NCI-H128 (cell line): ENCODE measurements around the gene NDST1.

Experiments
- DNase-seq: peaks from one replicate; lab custom pipeline; 2025; ENCODE audit not compliant: unreplicated experiment; lab: John Stamatoyannopoulos, UW

Gene NDST1

DNA sequence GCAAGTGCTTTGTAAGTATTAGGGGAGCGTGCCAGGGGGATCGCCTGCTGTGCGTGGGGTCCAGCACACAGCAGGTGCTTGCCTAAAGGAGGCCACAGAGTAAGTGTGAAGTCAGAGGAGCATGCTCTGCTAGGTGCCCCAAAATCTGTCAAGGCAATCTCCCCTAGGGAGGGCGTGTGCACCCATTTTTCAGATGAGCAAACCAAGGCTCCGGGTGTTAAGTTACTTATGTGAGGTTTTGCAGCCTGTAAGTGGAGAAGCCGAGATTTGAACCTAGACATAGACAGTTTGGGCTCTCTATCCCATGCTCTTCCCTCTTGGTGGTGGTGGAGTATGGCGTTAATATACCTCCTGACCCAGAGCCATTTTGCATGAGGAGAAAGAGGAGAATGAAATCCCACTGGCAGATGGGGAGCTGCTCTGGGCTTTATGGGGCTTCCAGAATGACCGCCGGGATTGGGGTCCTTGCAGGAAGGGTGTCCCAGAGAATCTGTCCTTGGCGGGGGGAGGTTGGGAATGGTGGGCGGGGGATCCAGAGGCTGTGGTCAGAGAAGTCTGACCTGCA is 14.1 kb downstream of the NDST1 start:
- DNase-seq = no peak

DNA sequence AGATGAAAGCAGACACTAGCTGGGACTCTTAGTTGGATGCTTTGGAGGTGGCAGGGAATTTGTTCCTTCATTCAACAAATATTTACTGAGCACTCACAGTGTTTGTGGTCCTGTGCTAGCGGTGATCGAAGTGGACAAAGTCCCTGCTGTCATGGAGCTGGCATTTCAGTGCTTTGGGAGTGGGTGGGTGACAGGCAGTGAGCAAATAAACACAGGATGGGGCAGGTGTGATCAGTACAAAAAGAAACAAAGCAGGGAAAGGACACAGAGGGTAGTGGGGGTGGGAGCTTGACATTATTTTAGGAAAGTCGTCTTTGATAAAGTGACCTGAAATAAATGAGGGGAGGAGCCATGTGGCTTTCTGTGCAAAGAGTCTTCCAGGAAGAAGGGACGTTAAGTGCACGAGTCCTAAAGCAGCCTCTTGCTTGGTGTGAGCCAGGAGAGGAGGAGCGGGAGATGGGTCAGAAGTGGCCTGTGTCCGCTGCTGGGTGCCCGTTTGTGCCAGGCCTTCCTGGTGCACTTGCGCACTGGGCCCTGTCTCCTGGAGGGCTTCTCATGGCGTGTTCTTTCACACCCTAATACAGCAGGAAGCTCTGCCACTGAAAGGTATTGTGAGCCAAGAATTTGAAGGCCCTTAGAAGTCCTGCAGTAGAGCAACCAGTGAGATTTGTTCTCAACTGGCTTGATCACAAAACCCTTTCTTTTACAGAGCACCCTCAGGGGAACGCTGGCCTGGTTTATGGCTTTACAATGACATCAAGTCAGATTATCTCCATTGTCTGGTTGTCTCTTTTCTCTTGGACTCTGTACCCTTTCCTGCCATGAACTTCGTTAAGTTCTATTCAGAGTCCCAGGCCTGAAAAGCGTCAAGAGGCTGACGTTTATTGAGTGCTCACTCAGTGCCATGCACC is 14.8 kb downstream of the NDST1 start:
- DNase-seq = no peak

DNA sequence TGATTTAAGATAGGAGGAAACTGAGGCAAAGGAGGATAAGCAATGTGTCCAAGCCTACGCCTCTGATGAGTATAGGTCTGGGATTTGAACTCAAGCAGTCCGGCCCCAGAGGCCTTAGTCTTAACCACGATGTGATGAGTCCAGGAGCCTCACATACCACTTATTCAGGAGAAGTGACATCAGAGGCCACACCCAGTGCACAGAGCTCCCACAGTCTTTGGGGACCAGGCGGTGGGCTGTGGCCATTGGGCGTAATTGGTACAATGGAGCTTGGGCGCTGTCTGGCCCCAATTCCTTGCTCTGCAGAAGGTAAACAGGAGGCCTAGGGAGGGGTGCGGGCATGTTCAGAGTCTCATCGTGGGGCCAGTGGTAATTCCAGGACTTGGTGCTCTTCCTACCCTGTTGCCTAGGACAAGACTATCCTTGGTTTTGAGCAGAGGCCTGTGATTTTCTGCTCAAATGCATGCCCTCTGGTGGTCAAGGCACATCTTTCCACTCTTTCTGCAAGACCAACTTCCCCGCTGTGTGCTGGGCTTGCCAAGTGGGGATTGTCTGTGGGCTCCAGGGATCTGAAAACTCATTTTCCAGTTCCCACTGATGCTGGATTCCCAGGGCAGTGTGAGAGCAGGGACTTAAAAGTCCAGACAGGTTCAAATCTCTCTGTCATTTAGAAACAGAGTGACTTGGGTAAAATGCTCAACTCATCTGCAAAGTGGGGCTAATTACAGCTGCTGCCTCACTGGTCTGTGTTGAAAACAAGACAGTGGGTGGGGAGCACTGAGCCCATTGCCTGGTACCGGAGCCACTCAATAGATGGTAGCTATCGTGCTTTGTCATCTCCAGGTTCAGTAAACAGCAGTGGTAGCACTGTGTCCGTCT is 15.8 kb downstream of the NDST1 start:
- DNase-seq = no peak

DNA sequence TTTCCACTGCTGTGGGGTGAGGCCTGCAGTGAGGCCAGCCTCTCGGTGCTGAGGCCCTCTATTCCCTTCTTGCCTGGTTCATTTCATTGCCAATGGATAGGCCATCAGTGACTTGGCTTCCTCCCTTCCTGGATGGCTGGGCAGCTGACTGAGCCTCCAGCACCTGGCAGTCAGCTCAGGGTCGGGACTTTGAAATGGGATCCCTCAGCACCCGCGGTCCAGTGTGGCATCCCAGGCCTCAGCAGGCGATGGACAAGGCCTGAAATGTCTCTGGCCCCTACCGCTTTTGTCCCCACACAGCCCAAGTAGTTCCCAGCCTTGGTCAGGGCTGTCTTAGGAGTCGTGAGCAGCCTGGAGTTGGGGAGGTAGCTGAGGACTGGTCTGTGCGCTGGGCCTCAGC is 17.2 kb downstream of the NDST1 start:
- DNase-seq = no peak

DNA sequence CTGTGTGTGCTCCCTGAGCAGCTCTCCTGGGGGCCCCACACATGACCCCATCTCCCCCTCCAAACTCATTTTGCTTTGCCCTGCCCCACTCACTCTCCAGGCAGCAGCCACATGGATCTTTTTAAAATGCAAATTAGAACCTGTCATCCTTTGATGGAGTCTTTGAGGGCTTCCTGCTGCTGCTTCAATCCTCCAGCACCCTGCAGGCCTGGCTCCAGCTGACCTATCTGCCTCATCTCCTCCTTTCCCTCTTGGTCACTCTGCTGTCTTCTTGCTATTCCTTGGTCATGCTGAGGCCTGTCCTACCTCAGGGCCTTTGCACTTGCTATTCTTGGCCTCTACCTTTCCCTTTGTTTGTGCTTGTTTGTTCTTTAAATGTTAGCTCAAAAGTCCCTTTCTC is 17.9 kb downstream of the NDST1 start:
- DNase-seq = no peak

DNA sequence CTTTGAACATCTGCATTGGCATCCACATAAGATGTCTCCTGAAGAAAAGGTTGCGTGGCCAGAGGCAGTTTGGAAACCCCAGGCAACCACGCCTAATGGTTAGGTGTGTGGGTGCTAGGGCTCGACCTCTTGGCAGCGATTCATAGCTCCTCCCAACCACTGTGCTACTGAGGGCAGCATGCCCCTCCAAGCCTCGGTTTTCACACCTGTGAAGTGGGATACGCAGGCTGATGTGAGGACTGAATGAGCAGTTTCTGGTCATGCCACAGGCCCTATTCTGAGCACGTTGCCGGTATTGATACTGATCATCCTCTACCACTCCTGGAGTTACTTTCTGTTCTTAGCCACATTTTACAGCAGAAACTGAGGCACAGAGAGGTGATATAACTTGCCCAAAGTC is 19.1 kb downstream of the NDST1 start:
- no peak for DNase-seq

DNA sequence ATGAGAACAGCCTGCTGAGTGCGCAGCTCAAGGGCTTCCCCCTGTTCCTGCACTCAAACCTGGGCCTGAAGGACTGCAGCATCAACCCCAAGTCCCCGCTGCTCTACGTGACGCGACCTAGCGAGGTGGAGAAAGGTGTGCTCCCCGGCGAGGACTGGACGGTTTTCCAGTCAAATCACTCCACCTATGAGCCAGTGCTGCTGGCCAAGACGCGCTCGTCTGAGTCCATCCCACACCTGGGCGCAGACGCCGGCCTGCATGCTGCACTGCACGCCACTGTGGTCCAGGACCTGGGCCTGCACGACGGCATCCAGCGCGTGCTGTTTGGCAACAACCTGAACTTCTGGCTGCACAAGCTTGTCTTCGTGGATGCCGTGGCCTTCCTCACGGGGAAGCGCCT is 19.9 kb downstream of the NDST1 start:
- DNase-seq = no peak

DNA sequence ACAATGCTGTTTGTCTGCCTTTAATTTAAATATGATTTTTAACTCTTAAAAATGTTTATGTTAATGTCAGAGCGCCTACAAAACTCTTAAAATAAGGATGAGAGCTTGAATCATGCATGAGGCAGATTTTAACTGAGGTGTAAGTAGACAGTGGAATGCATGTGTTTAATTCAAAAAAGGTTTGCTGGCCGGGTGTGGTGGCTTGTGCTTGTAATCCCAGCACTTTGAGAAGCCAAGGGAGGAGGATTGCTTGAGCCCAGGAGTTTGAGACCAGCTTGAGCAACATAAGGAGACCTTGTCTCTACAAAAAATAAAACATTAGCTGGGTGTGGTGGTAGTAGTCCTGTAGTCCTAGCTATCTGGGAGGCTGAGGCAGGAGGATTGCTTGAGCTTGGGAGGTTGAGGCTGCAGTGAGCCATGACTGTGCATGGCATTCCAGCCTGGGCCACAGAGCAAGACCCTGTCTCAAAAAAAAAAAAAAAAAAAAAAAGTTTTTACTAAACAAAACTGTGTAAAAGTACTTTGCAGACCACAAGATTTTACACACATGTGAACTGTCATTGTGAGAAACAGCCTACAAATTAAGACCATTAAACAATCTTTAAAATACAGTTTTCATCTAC is 21.1 kb downstream of the NDST1 start:
- no peak for DNase-seq

DNA sequence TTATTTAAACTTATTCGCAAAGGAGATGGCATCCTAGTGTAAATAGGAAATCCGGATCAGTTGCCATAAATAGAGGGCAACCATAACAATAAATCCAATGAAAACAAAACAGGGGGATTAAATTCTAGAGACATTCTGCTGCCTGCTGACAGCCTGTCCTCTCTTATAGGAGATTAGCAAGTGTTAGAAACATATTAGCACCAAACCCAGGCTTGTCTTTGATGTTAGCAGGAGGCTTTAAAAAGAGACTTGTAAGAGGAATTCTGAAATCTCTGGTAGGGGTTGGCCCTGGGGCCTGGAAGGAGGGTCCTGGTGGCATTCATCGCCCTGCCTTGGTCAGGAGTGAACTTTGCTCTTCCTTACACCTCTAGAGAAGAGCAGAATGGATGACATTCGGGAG is 21.6 kb downstream of the NDST1 start:
- DNase-seq = no peak

DNA sequence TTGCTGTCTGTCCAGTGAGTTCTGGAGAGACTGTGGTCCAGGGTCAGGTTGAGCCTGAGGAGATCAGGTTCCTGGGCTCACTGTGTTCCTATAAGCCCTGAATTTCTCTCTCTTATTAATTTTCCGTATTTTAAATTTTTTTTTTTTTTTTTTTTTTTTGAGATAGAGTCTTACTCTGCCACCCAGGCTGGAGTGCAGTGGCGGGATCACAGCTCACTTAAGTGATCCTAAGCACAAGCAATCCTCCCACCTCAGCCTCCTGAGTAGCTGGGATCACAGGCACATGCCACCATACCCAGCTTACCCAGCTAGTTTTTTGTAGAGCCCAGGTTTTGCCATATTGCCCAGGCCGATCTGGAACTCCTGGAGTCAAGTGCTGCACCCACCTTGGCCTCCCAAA is 22.5 kb downstream of the NDST1 start:
- DNase-seq = no peak

DNA sequence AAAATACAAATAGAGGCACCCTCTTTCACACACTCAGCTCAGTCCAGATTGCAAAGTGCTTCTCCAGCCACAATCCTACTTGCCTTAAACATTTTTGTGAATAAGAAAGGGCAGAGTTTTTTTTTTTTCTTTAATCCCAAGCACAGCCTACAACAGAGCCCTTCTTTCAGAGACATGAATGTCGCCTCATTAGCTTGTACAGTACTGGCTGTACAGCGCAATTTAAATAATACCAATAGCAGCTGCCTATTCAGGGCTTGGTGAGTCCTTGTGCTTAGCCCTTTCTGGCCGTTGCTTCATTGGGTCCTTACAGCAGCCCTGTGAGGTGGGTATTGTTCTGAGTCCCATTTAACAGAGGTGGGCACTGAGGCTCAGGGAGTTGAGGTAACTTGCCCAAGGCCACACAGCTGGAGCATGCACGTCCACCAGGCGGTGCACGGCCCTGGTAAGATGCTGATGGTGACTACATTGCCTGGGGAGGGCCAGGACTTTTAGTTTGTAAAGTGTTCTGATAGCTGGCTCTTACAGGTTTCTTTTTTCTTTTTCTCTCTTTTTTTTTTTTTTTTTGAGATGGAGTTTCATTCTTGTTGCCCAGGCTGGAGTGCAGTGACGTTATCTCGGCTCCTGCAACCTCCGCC is 23.1 kb downstream of the NDST1 start:
- no peak for DNase-seq

DNA sequence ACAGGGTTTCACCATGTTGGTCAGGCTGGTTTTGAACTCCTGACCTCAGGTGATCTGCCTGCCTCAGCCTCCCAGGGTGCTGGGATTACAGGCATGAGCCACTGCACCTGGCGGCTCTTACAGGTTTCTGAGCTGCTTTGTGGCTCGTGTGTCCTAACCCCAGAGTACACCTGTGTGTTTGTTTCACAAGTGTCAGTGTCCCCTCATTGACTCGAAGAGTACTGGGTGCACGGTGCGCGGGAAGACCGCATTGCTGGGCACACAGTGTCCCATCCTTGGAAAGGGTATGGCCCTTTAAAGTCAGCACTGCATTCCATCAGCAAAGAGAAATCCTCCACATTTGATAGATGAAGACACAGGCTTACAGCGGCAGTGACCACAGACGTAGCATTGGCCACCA is 23.8 kb downstream of the NDST1 start:
- DNase-seq = no peak

DNA sequence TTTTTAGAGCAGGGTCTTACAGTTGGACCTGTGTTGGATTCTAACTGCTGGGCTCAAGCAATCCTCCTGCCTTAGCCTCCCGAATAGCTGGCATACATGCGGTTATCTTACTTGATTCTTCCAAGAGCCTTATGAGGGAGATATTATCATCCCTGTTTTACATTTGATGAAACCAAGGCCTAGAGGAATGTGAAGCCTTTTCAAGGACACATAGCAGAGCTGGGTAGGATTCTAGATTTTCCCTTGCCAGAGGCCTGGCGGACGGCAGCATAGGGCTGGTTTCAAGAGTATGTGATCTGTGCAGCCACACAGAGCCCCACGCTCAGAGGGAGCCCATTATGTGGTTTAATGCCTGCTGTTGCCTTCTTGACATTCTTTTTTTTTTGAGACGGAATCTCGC is 24.2 kb downstream of the NDST1 start:
- DNase-seq = no peak

DNA sequence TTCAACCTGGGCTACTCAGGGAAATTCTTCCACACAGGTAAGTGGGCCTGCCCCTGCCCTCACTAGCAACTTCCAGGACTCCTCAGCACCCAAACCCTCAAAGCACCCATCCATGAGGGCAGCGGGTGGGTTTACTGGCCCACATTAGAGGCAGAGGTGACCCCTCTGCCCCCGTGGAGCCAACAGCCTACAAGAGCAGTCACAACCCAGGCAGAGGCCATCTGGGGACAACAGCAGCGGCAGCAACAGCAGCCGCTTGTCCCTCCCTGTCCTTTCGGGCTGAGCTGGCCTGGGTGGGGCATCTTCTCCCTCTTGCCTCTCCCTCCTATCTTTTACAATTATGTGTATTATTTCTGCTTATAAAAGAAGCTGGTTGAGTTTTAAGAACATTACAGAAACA is 25.1 kb downstream of the NDST1 start:
- no peak for DNase-seq

DNA sequence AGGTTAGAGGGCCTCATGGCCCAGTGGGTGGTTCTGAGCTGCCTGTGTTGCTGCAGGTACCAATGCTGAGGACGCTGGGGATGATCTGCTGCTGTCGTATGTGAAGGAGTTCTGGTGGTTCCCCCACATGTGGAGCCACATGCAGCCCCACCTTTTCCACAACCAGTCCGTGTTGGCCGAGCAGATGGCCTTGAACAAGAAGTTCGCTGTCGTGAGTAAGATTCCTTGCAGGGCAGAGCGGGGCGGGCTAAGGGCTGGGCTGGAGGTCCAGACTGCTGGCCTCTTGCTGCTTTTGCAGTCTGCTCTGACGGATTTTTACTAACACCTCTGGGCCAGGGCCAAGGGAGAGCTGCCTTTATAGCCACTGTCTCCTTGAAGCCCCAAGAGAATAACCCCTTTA is 26.9 kb downstream of the NDST1 start:
- DNase-seq = no peak

DNA sequence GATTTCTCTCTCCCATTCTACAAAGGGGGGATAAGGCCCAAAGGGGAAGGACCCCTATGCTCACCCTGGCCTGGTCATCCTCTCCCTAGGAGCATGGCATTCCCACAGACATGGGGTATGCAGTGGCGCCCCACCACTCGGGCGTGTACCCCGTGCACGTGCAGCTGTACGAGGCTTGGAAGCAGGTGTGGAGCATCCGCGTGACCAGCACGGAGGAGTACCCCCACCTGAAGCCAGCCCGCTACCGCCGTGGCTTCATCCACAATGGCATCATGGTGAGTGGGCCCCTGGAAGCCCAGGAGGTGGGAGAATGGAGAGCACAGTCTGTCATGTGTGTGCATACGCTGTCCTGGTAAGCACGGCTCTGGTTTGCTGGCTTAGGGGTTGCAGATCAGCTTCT is 27.7 kb downstream of the NDST1 start:
- no peak for DNase-seq

DNA sequence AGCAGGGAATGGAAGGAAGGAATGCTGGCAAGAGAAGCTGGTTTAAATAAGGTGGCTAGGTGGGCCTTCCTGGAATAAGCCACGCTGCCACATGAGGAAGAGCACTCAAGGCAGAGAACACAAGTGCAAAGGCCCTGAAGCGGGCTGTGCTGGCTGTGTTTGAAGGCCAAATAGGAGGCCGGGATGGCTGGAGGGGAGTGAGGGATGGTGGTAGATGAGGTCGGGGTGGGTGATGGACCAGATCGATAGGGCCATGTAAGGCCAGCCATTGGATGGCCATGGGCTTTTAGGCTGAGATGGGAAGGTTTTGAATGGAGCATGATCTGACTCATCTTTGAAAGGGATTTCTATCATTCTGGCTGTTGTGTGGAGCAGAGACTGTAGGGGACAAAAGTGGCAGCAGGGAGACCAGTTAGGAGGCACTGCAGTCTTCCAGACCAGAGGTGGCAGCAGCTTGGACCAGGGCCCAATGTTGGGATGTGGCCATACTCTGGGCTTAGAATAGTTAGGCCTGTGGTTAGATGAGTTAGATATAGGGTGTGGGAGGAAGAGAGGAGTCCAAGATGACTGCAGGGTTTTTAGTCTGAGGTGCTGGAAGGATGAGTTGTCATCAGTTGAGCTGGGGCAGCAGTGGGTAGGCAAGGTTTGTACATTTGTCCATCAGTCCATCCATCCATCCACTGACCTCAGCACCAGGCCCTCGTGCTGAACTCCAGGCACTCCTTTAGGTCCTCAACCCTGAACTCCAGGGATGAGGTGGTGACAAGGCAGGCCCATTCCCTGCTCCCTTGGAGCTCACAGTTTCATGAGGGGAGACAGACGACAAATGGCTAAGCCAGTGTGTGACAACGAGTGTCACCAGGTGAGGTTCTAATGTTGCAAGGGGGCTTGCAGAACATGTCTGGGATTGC is 30.3 kb downstream of the NDST1 start:
- no peak for DNase-seq

DNA sequence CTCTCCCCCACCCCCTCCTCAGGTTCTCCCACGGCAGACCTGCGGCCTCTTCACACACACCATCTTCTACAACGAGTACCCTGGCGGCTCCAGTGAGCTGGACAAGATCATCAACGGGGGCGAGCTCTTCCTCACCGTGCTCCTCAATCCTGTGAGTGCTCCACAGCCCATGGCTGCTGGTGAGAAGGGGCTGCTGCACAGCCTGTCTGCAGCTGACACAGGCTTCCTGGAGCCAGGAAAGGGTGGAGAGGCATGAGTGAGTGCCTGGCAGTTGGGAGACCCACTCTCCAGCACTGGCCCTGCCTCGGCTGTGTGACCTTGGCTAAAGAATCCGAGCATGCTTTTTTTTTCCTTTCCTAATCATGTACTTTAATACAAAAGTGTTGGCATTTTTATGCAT is 31.3 kb downstream of the NDST1 start:
- DNase-seq = no peak

DNA sequence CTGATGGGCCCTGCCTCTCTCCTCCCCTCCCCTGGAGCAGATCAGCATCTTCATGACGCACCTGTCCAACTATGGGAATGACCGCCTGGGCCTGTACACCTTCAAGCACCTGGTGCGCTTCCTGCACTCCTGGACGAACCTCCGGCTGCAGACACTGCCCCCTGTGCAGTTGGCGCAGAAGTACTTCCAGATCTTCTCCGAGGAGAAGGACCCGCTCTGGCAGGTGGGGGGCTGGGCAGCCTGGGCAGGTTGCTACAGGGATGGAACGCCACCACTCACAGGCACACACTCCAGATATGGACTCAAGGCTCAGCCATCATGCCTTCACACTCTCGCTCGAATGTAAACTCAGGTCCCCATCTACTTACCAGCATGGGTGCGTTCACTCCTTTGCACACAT is 32.1 kb downstream of the NDST1 start:
- DNase-seq = no peak
